ENCODE measurements around the gene LIN52.

- TF ChIP-seq, protein P1, sequence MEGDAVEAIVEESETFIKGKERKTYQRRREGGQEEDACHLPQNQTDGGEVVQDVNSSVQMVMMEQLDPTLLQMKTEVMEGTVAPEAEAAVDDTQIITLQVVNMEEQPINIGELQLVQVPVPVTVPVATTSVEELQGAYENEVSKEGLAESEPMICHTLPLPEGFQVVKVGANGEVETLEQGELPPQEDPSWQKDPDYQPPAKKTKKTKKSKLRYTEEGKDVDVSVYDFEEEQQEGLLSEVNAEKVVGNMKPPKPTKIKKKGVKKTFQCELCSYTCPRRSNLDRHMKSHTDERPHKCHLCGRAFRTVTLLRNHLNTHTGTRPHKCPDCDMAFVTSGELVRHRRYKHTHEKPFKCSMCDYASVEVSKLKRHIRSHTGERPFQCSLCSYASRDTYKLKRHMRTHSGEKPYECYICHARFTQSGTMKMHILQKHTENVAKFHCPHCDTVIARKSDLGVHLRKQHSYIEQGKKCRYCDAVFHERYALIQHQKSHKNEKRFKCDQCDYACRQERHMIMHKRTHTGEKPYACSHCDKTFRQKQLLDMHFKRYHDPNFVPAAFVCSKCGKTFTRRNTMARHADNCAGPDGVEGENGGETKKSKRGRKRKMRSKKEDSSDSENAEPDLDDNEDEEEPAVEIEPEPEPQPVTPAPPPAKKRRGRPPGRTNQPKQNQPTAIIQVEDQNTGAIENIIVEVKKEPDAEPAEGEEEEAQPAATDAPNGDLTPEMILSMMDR (IDR thresholded peaks at IDR 0.05; ENCODE audit: low read depth, low read length) = no peak
- no peak for TF ChIP-seq EZH2phosphoT487 (IDR thresholded peaks at IDR 0.05; ENCODE audit: low read depth)
Observed at GRCh38 chr14:74195623-74196022, 110.9 kb downstream of the LIN52 start.

All from OCI-LY3 (cell line).